K562 (cell line): Measurements from ENCODE around the gene CCNL2. TPM values are rescaled to one million over a fixed set of nuclear protein-coding genes. Genes with fewer than 3 reads are reported as not detected.

Source experiments
- ATAC-seq: fragments of 200-7000 bp; cut with Tn5 transposase; 3 replicates; pipeline ENCODE4 v1.9.1; 2020; ENCODE audit warnings: moderate library complexity
- BruUV-seq: library from RNA; stranded (reverse); fragments of 400-500 nt; replicated peaks from 2 replicates; lab custom pipeline; 2021; lab: Mats Ljungman, UMichigan
- CTCF ChIA-PET: fragments of 300-600 bp; formaldehyde crosslinking; extraction: SDS; loops from one replicate; lab custom pipeline; 2021; ENCODE audit warnings: low intra/inter-chr PET ratio; lab: Yijun Ruan, JAX
- POLR2A ChIA-PET: fragments of 300-600, 350-650 bp; sonication (Branson Sonifier 250); formaldehyde crosslinking; extraction: SDS; loops from one replicate; lab custom pipeline; 2021; ENCODE audit warnings: antibody characterized with exemption, inconsistent platforms; lab: Yijun Ruan, JAX
- DNase-seq, 4 experiments: peaks; one replicate each; pipeline versions ENCODE4 v3.0.0 to v3.0.0-alpha.2; 2011 to 2018; ENCODE audit warnings: low spot score in 3 of 4, mixed read lengths in 3 of 4; ENCODE audit errors: extremely low read depth in 1 of 4
- FAIRE-seq: peaks from 2 replicates; lab custom pipeline; 2011; peaks lifted over from hg19 to GRCh38; lab: Jason Lieb, UNC
- H2AFZ ChIP-seq: 2 replicates; pipeline ENCODE4 v1.6.0; 2011; ENCODE audit warnings: low read depth, low read length, control low read depth, inconsistent platforms
- H3K27ac ChIP-seq: fragments of 200-600 bp; 3 replicates; pipeline ENCODE4 v1.8.0; 2011; ENCODE audit warnings: low read depth, mild to moderate bottlenecking, control low read depth, inconsistent platforms, low read length, moderate library complexity, mixed read lengths; ENCODE audit errors: extremely low read depth
- H3K27me3 ChIP-seq, 2 experiments: fragments of 300-600 bp in 1 of 2; 2 replicates in 1 of 2; 3 replicates in 1 of 2; pipeline versions ENCODE4 v1.6.0 to v1.8.0; 2011; ENCODE audit warnings: inconsistent platforms in 2 of 2, low read length in 2 of 2, mild to moderate bottlenecking in 1 of 2, mixed read lengths in 1 of 2, moderate library complexity in 1 of 2; ENCODE audit not compliant: control insufficient read depth in 2 of 2, insufficient read depth in 2 of 2
- H3K36me3 ChIP-seq: fragments of 300-600 bp; 3 replicates; pipeline ENCODE4 v1.8.0; 2011; ENCODE audit warnings: mild to moderate bottlenecking, low read length, inconsistent platforms; ENCODE audit not compliant: control insufficient read depth, insufficient read depth
- H3K4me1 ChIP-seq, 2 experiments: fragments of 200-600 bp in 1 of 2; replicated peaks in 1 of 2; 2 replicates in 1 of 2; 3 replicates in 1 of 2; pipeline versions ENCODE4 v1.5.1 to v1.8.0; 2011; ENCODE audit warnings: inconsistent platforms in 2 of 2, low read length in 2 of 2, mild to moderate bottlenecking in 1 of 2, mixed read lengths in 1 of 2, moderate library complexity in 1 of 2; ENCODE audit not compliant: control insufficient read depth in 2 of 2, insufficient read depth in 2 of 2
- H3K4me2 ChIP-seq: 2 replicates; pipeline ENCODE4 v1.6.1; 2011; ENCODE audit warnings: low read length, control low read depth, inconsistent platforms, mixed read lengths; ENCODE audit not compliant: insufficient read depth
- H3K4me3 ChIP-seq: fragments of 200-600 bp; sonication (generic), shearing (Covaris generic); 2 replicates; pipeline ENCODE4 v1.5.1; 2016; ENCODE audit warnings: control low read depth, inconsistent platforms
- H3K79me2 ChIP-seq: fragments of 200-600 bp; 3 replicates; pipeline ENCODE4 v1.8.0; 2011; ENCODE audit warnings: low read length, inconsistent platforms; ENCODE audit not compliant: control insufficient read depth, insufficient read depth
- H3K9ac ChIP-seq, 2 experiments: 2 replicates each; pipeline versions ENCODE4 v1.6.0 to v1.6.1; 2011; ENCODE audit warnings: low read depth in 2 of 2, low read length in 2 of 2, control low read depth in 1 of 2, inconsistent platforms in 1 of 2, mild to moderate bottlenecking in 1 of 2, mixed read lengths in 1 of 2; ENCODE audit not compliant: insufficient read depth in 1 of 2
- H3K9me1 ChIP-seq: one replicate; pipeline ENCODE4 v1.6.0; 2011; ENCODE audit warnings: inconsistent platforms, mild to moderate bottlenecking, low read length, moderate library complexity; ENCODE audit not compliant: control insufficient read depth, insufficient read depth
- H3K9me3 ChIP-seq: replicated peaks from 2 replicates; pipeline ENCODE4 v1.5.1; 2011; ENCODE audit warnings: low read depth, low read length, inconsistent platforms; ENCODE audit not compliant: control insufficient read depth, insufficient read depth
- H4K20me1 ChIP-seq: replicated peaks from 2 replicates; pipeline ENCODE4 v1.6.1; 2011; ENCODE audit warnings: low read length, inconsistent platforms, mixed read lengths; ENCODE audit not compliant: control insufficient read depth, insufficient read depth
- E2F4 ChIP-seq: sonication (generic); formaldehyde crosslinking; IDR thresholded peaks from 2 replicates; pipeline ENCODE4 v1.8.0; 2022; ENCODE audit warnings: mild to moderate bottlenecking, low read depth, missing genetic modification reagents
- ESRRB ChIP-seq: fragments of 250-450 bp; sonication (Bioruptor Pico); IDR thresholded peaks from 2 replicates; pipeline ENCODE4 v1.5.0; 2020; ENCODE audit warnings: mild to moderate bottlenecking, moderate library complexity, borderline replicate concordance
- POLR2G ChIP-seq: fragments of 200-400 bp; formaldehyde crosslinking; IDR thresholded peaks from 2 replicates; pipeline ENCODE4 v1.6.1; 2017; ENCODE audit warnings: low read depth, mild to moderate bottlenecking, antibody characterized with exemption, low read length, moderate library complexity
- RBFOX2 ChIP-seq: fragments of 200-400 bp; formaldehyde crosslinking; IDR thresholded peaks from 2 replicates; pipeline ENCODE4 v1.6.1; 2017; ENCODE audit warnings: low read depth, mild to moderate bottlenecking, low read length, moderate library complexity
- TFE3 ChIP-seq: fragments of 450-650 bp; formaldehyde crosslinking; IDR thresholded peaks from 2 replicates; pipeline ENCODE4 v1.4.0; 2020; ENCODE audit warnings: mild to moderate bottlenecking, mixed read lengths
- ZBTB33 ChIP-seq: sonication (generic); formaldehyde crosslinking; IDR thresholded peaks from 2 replicates; pipeline ENCODE4 v1.8.1; 2023; ENCODE audit warnings: mild to moderate bottlenecking, missing genetic modification reagents
- ZNF347 ChIP-seq: fragments of 450-650 bp; formaldehyde crosslinking; IDR thresholded peaks from 2 replicates; pipeline ENCODE4 v1.4.0; 2020; ENCODE audit warnings: low read depth, mild to moderate bottlenecking, moderate library complexity
- WGBS: fragments of 100-300 bp; shearing (Covaris generic); methylation state at CpG from one replicate; pipeline ENCODE4 v1.1.6; 2016; ENCODE audit warnings: low coverage, mixed read lengths; ENCODE audit not compliant: insufficient coverage; ENCODE audit errors: missing lambda C conversion rate; 5-methylcytosine and 5-hydroxymethylcytosine counted together
- in situ Hi-C: fragments of 300-500 bp; cut with MboI; formaldehyde crosslinking; loops from 4 replicates; pipeline ENCODE4 v1.15.0; 2018; ENCODE audit warnings: inconsistent platforms, mixed read lengths
- intact Hi-C: fragments of 100-400 bp; cut with micrococcal nuclease; formaldehyde crosslinking; loops from 2 replicates; pipeline ENCODE4 v1.14.2; 2022
- polyA plus RNA-seq, 8 experiments: library from polyadenylated mRNA; depleted of rRNA in 4 of 8; stranded (reverse) in 5 of 8; unstranded in 3 of 8; fragments of >200 nt; fragmentation: Nextera tagmentation in 2 of 8; fragmentation: Illumina TruSeq in 1 of 8; extraction: Ambion mirVana in 2 of 8; extraction: Trizol in 1 of 8; gene quantifications; 2 replicates each; pipeline versions ENCODE4 v1.2.1 to v1.2.3, GENCODE V29; 2011 to 2014; ENCODE audit warnings: inconsistent platforms in 1 of 8, missing spikeins in 1 of 8
- total RNA-seq, 7 experiments: library from RNA; depleted of rRNA in 6 of 7; stranded (reverse); fragments of >200 nt in 6 of 7; fragmentation: Illumina TruSeq in 2 of 7; extraction: Trizol in 2 of 7; gene quantifications; 2 replicates each; pipeline versions ENCODE4 v1.2.1 to v1.2.3, GENCODE V29; 2011 to 2021; ENCODE audit warnings: low replicate concordance in 1 of 7

CCNL2 gene
- total and polyA plus RNA-seq, 9 of the 15 experiments (the other 6 are each of a cell fraction or from before 2014, with no cell fraction given) = 2.8 to 287 (median 94.5) TPM

DNA sequence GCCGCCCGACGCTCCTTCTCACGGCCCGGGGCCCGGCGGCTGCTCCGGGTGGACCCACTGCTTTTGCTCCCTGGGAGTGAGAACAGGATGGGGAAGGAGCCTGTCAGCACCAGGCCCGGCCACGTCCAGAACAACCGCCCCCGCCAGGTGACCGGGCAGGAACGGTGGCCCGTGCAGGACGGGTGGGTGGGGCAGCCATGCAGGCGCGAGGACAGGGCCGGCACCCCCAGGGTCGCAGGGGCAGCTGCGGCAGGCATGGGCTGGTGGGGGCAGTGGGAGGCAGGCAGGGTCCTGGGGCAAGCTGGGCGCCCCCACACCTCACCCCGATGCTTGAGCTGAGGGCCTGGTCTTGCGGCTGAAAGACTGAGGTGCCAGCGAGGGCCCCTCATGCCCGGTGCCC, 62.7 kb downstream of the CCNL2 start:
- Histone ChIP-seq H3K9ac (no peak overlapping the region), H3K27me3 (no peaks in the 10 kb centered on the region), H4K20me1 (peaks cover 26% of the 10 kb centered on the region; the same call in 1 of the 2 replicates), H3K36me3 (peaks cover 69% of the 10 kb centered on the region; the same call in 2 of the 3 replicates), H3K27ac (no peak overlapping the region), H2AFZ (no peak overlapping the region), H3K79me2 (peaks cover 2% of the 10 kb centered on the region; the same call in 1 of the 3 replicates), H3K4me3 (no peak overlapping the region), H3K9me3 (peaks cover 2% of the 10 kb centered on the region; the same call in 1 of the 2 replicates), H3K9me1 (peaks cover 7% of the 10 kb centered on the region), H3K4me1 (peaks cover 0 to 85% of the 10 kb centered on the region in 2 experiments; a peak in 2 of 5 replicates), H3K4me2 (no peak overlapping the region)
- no peak for ATAC-seq
- peak; percentile 12; the same call in 1 of the 2 replicates for TF ChIP-seq RBFOX2
- no peak for TF ChIP-seq ZNF347 (CRISPR knock-in tag)
- no peak for TF ChIP-seq ESRRB (CRISPR knock-in tag)
- TF ChIP-seq POLR2G = peak; percentile 53; the same call in 1 of the 2 replicates
- no peak for FAIRE-seq
- 93% methylated on average over 23 of the region's 26 CpGs for WGBS
- intact Hi-C loops = no loop called here
- no TSS peak for BruUV-seq
- ChIA-PET CTCF (no interaction called here), POLR2A (interaction anchor here (0.6 to 2.1 kb wide), 5 partner anchors 8 to 89 kb away, joined by 3 to 7 read pairs (median 4); no protein-coding TSS in a partner anchor)
- in situ Hi-C loops = no loop called here
- DNase-seq = no peak

- peaks cover 7% of the 10 kb centered on the region for H3K9me1 ChIP-seq
- DNase-seq (no peak), ATAC-seq (no peak), FAIRE-seq (no peak)
- no peak overlapping the region for H3K4me3 ChIP-seq
- no peaks in the 10 kb centered on the region; the same call in 1 of the 2 replicates for H3K9me3 ChIP-seq
- ChIA-PET POLR2A (interaction anchor here (0.6 to 2.1 kb wide), 6 partner anchors 8 to 119 kb away, joined by 3 to 8 read pairs (median 4); no protein-coding TSS in a partner anchor), CTCF (no interaction called here)
- no peaks in the 10 kb centered on the region for H3K27me3 ChIP-seq
- BruUV-seq = no TSS peak
- peaks cover 20% of the 10 kb centered on the region; the same call in 1 of the 2 replicates for H4K20me1 ChIP-seq
- H3K4me2 ChIP-seq = no peak overlapping the region
- no peak overlapping the region for H2AFZ ChIP-seq
- WGBS = 94% methylated on average over 19 of the region's 21 CpGs
- H3K79me2 ChIP-seq = peaks cover 2% of the 10 kb centered on the region; the same call in 1 of the 3 replicates
- in situ Hi-C loops (no loop called here), intact Hi-C loops (no loop called here)
- H3K27ac ChIP-seq = no peak overlapping the region
- no peak overlapping the region; a peak in 1 of 4 replicates for H3K9ac ChIP-seq
- peaks cover 63% of the 10 kb centered on the region; the same call in 2 of the 3 replicates for H3K36me3 ChIP-seq
- peaks cover 0 to 87% of the 10 kb centered on the region in 2 experiments; a peak in 2 of 5 replicates for H3K4me1 ChIP-seq
- TF ChIP-seq ZBTB33 (peak; percentile 81), TFE3 (peak; percentile 60), E2F4 (CRISPR knock-in tag) (no peak)
These were observed 63.3 kb downstream of the CCNL2 start for GRCh38 chr1:1335792-1336248.
